ENCODE results near the gene GLIS1. TPM values are rescaled to one million over a fixed set of nuclear protein-coding genes. Genes with fewer than 3 reads are reported as not detected.

GLIS1 gene
- total RNA-seq, 1 experiment from 2014 or later, result 0.39 TPM

DNA sequence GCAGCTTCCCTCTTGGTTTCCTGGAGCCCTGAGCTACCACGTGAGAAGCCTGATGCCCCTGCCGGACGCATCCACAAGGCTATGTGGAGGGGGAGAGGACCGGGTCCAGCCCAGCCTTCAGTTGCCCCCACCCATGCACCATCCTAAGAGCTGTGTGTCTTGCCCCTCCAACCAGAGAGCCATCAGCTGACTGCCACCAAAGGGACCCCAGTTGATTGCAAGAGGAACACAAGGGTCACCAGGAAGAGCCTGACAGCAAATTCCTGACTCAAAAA, 81.5 kb downstream of the GLIS1 start:
- Histone ChIP-seq H3K36me3 (ENCODE audit: control insufficient read depth in 1 of 2, insufficient read depth in 2 of 2, low read length in 2 of 2) (no peaks in the 10 kb centered on the region), H3K27ac (ENCODE audit: low read depth, low read length) (no peak overlapping the region), H3K9ac (ENCODE audit: low read length) (no peak overlapping the region), H3K4me3 (replicated peaks in 1 of 2; ENCODE audit: low read depth in 1 of 2, low read length in 2 of 2) (no peak overlapping the region), H3K4me2 (ENCODE audit: low read length) (no peak overlapping the region), H3K79me2 (ENCODE audit: insufficient read depth, low read length) (no peaks in the 10 kb centered on the region), H3K27me3 (ENCODE audit: insufficient read depth, low read length) (peaks cover 13% of the 10 kb centered on the region; the same call in 1 of the 2 replicates), H4K20me1 (ENCODE audit: insufficient read depth) (no peaks in the 10 kb centered on the region), H2AFZ (ENCODE audit: low read depth, low read length, poor library complexity, severe bottlenecking) (no peak overlapping the region), H3K4me1 (ENCODE audit: control insufficient read depth in 1 of 2, insufficient read depth in 2 of 2, low read length in 2 of 2) (no peaks in the 10 kb centered on the region), H3K9me3 (ENCODE audit: control insufficient read depth in 1 of 2, insufficient read depth in 1 of 2, low read depth in 1 of 2, low read length in 2 of 2) (no peaks in the 10 kb centered on the region), H3K9me2 (ENCODE audit: insufficient read depth) (no peaks in the 10 kb centered on the region)
- RAD21 ChIA-PET (ENCODE audit: low non-redundant PET in 1 of 2, low total read pairs in 2 of 2, uncharacterized antibody in 2 of 2, unreplicated experiment in 2 of 2), result no interaction called here
- CTCF ChIA-PET, result no interaction called here
- no peak for DNase-seq (ENCODE audit: low read depth, low spot score)
- ATAC-seq, result no peak
- no TSS peak for BruUV-seq (replicated peaks)
- TF ChIP-seq JUND (IDR thresholded peaks at IDR 0.05), result no peak
- no peak for TF ChIP-seq POLR2A (IDR thresholded peaks at IDR 0.05; ENCODE audit: borderline replicate concordance, extremely low read depth, insufficient read depth, insufficient read length)
- TF ChIP-seq POLR2AphosphoS5 (IDR thresholded peaks at IDR 0.05; ENCODE audit: low read depth, low read length), result no peak
- no peak for TF ChIP-seq EGR1 (IDR thresholded peaks at IDR 0.05; ENCODE audit: low read depth)
- no peak for TF ChIP-seq TCF7L2 (IDR thresholded peaks at IDR 0.05; ENCODE audit: borderline replicate concordance, extremely low read depth, insufficient read depth, insufficient read length)
- TF ChIP-seq YY1 (IDR thresholded peaks at IDR 0.05; ENCODE audit: extremely low read depth, insufficient replicate concordance, low read depth, low read length), result no peak
- TF ChIP-seq CBX3 (IDR thresholded peaks at IDR 0.05; ENCODE audit: low read depth), result no peak
- no peak for TF ChIP-seq SRF (IDR thresholded peaks at IDR 0.05; ENCODE audit: low read depth)
- TF ChIP-seq CEBPB (IDR thresholded peaks at IDR 0.05; ENCODE audit: low read depth), result no peak
- TF ChIP-seq EZH2 (IDR thresholded peaks at IDR 0.05), result no peak
- TF ChIP-seq ZFX (IDR thresholded peaks at IDR 0.05), result no peak
- TF ChIP-seq CTCF (IDR thresholded peaks at IDR 0.05 in 2 of 3, conservative IDR thresholded peaks at IDR 0.05 in 1 of 3; ENCODE audit: borderline replicate concordance in 1 of 3, insufficient read depth in 1 of 3, low read depth in 2 of 3, low read length in 2 of 3), result no peak
- POLR2A ChIA-PET, result no interaction called here
- intact Hi-C loops (cut with micrococcal nuclease), result no loop called here
